ENCODE data around the gene SHROOM3.

DNA sequence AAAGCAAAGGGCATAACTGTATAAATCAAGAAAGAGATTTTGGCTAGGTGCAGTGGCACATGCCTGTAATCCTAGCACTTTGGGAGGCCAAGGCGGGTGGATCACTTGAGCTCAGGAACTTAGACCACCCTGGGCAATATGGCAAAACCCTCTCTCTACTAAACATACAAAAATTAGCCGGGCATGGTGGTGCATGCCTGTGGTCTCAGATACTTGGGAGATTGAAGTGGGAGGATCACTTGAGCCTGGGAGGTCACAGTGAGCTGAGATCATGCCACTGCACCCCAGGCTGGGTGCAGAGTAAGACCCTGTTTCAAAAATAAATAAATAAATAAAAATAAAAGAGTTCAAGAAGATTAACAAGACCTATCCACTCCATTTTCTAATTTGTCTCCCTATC, 235.6 kb downstream of the SHROOM3 start:
- TF ChIP-seq GATA2 (IDR thresholded peaks at IDR 0.05; ENCODE audit: low read depth, low read length) (no peak), GATA3 (IDR thresholded peaks at IDR 0.05; ENCODE audit: low read depth, low read length) (no peak)

Measured in SH-SY5Y (cell line).